Stomach (tissue), 4 donors: ENCODE measurements around the gene SGMS1.

Source experiments
- EP300 ChIP-seq: sonication (generic); formaldehyde crosslinking; IDR thresholded peaks from one replicate; pipeline ENCODE4 v1.6.1; 2017; ENCODE audit warnings: antibody characterized with exemption
- POLR2A ChIP-seq, 4 donors: fragments of 450-650 bp; IDR thresholded peaks; one replicate each; pipeline ENCODE4 v1.6.1; 2016; ENCODE audit warnings: antibody characterized with exemption in 4 of 4, control low read depth in 2 of 4, mild to moderate bottlenecking in 1 of 4, moderate library complexity in 1 of 4

- TF ChIP-seq EP300 (no peak), POLR2A (IDR thresholded peaks at IDR 0.05) (no peak)
Measured at GRCh38 chr10:50618624-50619023, 5.1 kb downstream of the SGMS1 start.
